Ascending aorta (tissue), 2 donors: ENCODE data around the gene DEK. TPM values are rescaled to one million over a fixed set of nuclear protein-coding genes. Genes with fewer than 3 reads are reported as not detected.
"Not testable (repeated sequence)": the region's sequence is repeated elsewhere in the genome, so short reads cannot be mapped to it uniquely, and the experiment has no call there.

ENCODE experiments used
- DNase-seq, 2 donors: peaks; one replicate each; pipeline ENCODE4 v3.0.0-alpha.2; 2019; ENCODE audit warnings: low spot score in 2 of 2
- H3K27ac ChIP-seq, 2 donors: fragments of 200-600 bp; sonication (generic); one replicate each; pipeline ENCODE4 v1.5.1; 2016 to 2017; ENCODE audit warnings: mild to moderate bottlenecking in 1 of 2
- H3K27me3 ChIP-seq: fragments of 200-600 bp; sonication (generic); one replicate; pipeline ENCODE4 v1.5.1; 2017
- H3K36me3 ChIP-seq, 2 donors: fragments of 200-600 bp; sonication (generic); one replicate each; pipeline ENCODE4 v1.5.1; 2016
- H3K4me1 ChIP-seq, 2 donors: fragments of 200-600 bp; sonication (generic); one replicate each; pipeline ENCODE4 v1.5.1; 2016 to 2017; ENCODE audit warnings: mild to moderate bottlenecking in 1 of 2
- H3K4me3 ChIP-seq, 2 donors: fragments of 200-600 bp; sonication (generic); one replicate each; pipeline ENCODE4 v1.5.1; 2016 to 2017; ENCODE audit warnings: mild to moderate bottlenecking in 1 of 2
- H3K9me3 ChIP-seq, 2 donors: fragments of 200-600 bp; sonication (generic); one replicate each; pipeline ENCODE4 v1.5.1; 2016
- CTCF ChIP-seq, 3 experiments: fragments of 200-600 bp in 2 of 3; fragments of 450-650 bp in 1 of 3; sonication (generic) in 2 of 3; IDR thresholded peaks; one replicate each; pipeline ENCODE4 v1.5.1; 2016 to 2019; ENCODE audit warnings: antibody characterized with exemption in 3 of 3, mild to moderate bottlenecking in 1 of 3, moderate library complexity in 1 of 3
- intact Hi-C: fragments of 100-400 bp; cut with DNase I; formaldehyde crosslinking; loops from one replicate; pipeline ENCODE4 v1.15.1; 2023
- total RNA-seq: library from RNA; depleted of rRNA; stranded (reverse); fragments of >200 nt; gene quantifications from one replicate; pipeline ENCODE4 v1.1.0, GENCODE V29; 2016

Gene DEK
- total RNA-seq, 1 donor from 2014 or later = 51.2 TPM

- H3K27me3 ChIP-seq = no peaks in the 10 kb centered on the region
- no peak for TF ChIP-seq CTCF (IDR thresholded peaks at IDR 0.05)
- H3K4me1 ChIP-seq = peaks cover 0 to 6% of the 10 kb centered on the region in 2 donors
- intact Hi-C loops = no loop called here
- no peak overlapping the region for H3K4me3 ChIP-seq
- H3K36me3 ChIP-seq = peaks cover 8 to 21% of the 10 kb centered on the region in 2 donors
- no peak overlapping the region for H3K27ac ChIP-seq
- DNase-seq = no peak
- no peaks in the 10 kb centered on the region for H3K9me3 ChIP-seq
Measured at GRCh38 chr6:18211338-18211737, 53.0 kb downstream of the DEK start.

- TF ChIP-seq CTCF (IDR thresholded peaks at IDR 0.05) = no peak
- intact Hi-C loops = no loop called here
Measured at GRCh38 chr6:18210707-18211106, 53.6 kb downstream of the DEK start.

GRCh38 chr6:18209539-18210197, 54.7 kb downstream of the DEK start:
- H3K4me1 ChIP-seq = peaks cover 0 to 6% of the 10 kb centered on the region in 2 donors
- H3K36me3 ChIP-seq = peaks cover 6 to 13% of the 10 kb centered on the region in 2 donors
- intact Hi-C loops = no loop called here
- no peak overlapping the region for H3K27ac ChIP-seq
- no peak for DNase-seq
- no peaks in the 10 kb centered on the region for H3K9me3 ChIP-seq
- no peaks in the 10 kb centered on the region for H3K27me3 ChIP-seq
- no peak for TF ChIP-seq CTCF (IDR thresholded peaks at IDR 0.05)
- H3K4me3 ChIP-seq = no peak overlapping the region

More at GRCh38 chr6:18210707-18211106, 53.6 kb downstream of the DEK start:
- H3K4me1 ChIP-seq = peaks cover 0 to 6% of the 10 kb centered on the region in 2 donors
- H3K4me3 ChIP-seq = no peak overlapping the region
- H3K9me3 ChIP-seq = no peaks in the 10 kb centered on the region
- H3K36me3 ChIP-seq = peaks cover 10 to 20% of the 10 kb centered on the region in 2 donors
- no peak overlapping the region for H3K27ac ChIP-seq
- DNase-seq = no peak
- H3K27me3 ChIP-seq = no peaks in the 10 kb centered on the region

- H3K27ac ChIP-seq, H3K27me3 ChIP-seq, DNase-seq, H3K4me1 ChIP-seq, H3K9me3 ChIP-seq, H3K4me3 ChIP-seq, intact Hi-C loops: not testable (repeated sequence)
- H3K36me3 ChIP-seq = peaks cover 6 to 15% of the 10 kb centered on the region in 2 donors
Measured at GRCh38 chr6:18208778-18209177, 55.6 kb downstream of the DEK start.

- Histone ChIP-seq H3K9me3 (no peaks in the 10 kb centered on the region), H3K4me1 (peaks cover 0 to 6% of the 10 kb centered on the region in 2 donors), H3K4me3 (no peak overlapping the region), H3K36me3 (peaks cover 6 to 23% of the 10 kb centered on the region in 2 donors), H3K27me3 (no peaks in the 10 kb centered on the region), H3K27ac (no peak overlapping the region)
- intact Hi-C loops = no loop called here
- no peak for DNase-seq
- TF ChIP-seq CTCF (IDR thresholded peaks at IDR 0.05) = no peak
Measured at GRCh38 chr6:18207949-18208348, 56.4 kb downstream of the DEK start.

GRCh38 chr6:18207438-18207837, 56.9 kb downstream of the DEK start:
- no peak overlapping the region for H3K4me3 ChIP-seq
- H3K27ac ChIP-seq = no peak overlapping the region
- no peaks in the 10 kb centered on the region for H3K27me3 ChIP-seq
- H3K4me1 ChIP-seq = peaks cover 0 to 6% of the 10 kb centered on the region in 2 donors
- no peak for DNase-seq
- no peak for TF ChIP-seq CTCF (IDR thresholded peaks at IDR 0.05)
- H3K9me3 ChIP-seq = no peaks in the 10 kb centered on the region
- peaks cover 6 to 25% of the 10 kb centered on the region in 2 donors for H3K36me3 ChIP-seq
- intact Hi-C loops = no loop called here
